OCI-LY3 (cell line): Measurements from ENCODE around the gene SFSWAP.

ENCODE experiments used
- EZH2phosphoT487 ChIP-seq: fragments of 200-600 bp; shearing (Covaris generic); IDR thresholded peaks from 2 replicates; pipeline ENCODE4 v1.6.1; 2018; ENCODE audit warnings: antibody characterized with exemption, mixed run types, low read depth
- TF ChIP-seq, protein P1 (sequence below): fragments of 200-600, 300-600 bp; sonication (generic); IDR thresholded peaks from 2 replicates; pipeline ENCODE4 v1.5.1; 2014; ENCODE audit warnings: antibody characterized with exemption, low read length, low read depth

DNA sequence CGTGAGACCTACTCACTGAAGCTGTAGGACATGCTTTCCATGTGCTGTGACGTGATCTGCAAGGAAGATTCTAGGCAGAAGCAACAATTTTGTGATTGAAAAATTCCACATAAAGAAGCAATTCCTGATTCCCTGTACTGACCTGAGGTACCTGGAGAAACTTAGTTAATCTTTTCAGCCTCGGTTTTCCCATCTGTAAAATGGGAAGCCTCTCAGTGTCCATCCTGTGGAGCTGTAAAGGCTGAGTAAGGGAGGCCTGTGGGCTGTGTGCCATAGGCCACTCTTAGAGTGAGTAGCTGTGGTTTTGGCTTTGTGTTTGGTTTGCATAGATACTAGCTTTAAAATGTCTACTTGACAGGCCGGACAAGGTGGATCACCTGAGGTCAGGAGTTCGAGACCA is 50.7 kb downstream of the SFSWAP start:
- TF ChIP-seq, protein P1, sequence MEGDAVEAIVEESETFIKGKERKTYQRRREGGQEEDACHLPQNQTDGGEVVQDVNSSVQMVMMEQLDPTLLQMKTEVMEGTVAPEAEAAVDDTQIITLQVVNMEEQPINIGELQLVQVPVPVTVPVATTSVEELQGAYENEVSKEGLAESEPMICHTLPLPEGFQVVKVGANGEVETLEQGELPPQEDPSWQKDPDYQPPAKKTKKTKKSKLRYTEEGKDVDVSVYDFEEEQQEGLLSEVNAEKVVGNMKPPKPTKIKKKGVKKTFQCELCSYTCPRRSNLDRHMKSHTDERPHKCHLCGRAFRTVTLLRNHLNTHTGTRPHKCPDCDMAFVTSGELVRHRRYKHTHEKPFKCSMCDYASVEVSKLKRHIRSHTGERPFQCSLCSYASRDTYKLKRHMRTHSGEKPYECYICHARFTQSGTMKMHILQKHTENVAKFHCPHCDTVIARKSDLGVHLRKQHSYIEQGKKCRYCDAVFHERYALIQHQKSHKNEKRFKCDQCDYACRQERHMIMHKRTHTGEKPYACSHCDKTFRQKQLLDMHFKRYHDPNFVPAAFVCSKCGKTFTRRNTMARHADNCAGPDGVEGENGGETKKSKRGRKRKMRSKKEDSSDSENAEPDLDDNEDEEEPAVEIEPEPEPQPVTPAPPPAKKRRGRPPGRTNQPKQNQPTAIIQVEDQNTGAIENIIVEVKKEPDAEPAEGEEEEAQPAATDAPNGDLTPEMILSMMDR = no peak
- no peak for TF ChIP-seq EZH2phosphoT487
